ENCODE measurements around the gene DCANP1.
A peak's percentile ranks its signal among the peaks of the same experiment; 100 is the strongest.

DCANP1 gene

GRCh38 chr5:135433681-135434426 lies 13.3 kb downstream of the DCANP1 start:
- H3K27ac ChIP-seq, result no peak overlapping the region
- TF ChIP-seq CTCF (conservative IDR thresholded peaks at IDR 0.05) (no peak), ZFX (IDR thresholded peaks at IDR 0.05) (no peak)

GRCh38 chr5:135432113-135432512 lies 15.0 kb downstream of the DCANP1 start:
- no peak for TF ChIP-seq ZFX (IDR thresholded peaks at IDR 0.05)
- no peak for TF ChIP-seq CTCF (conservative IDR thresholded peaks at IDR 0.05)
- no peak overlapping the region for H3K27ac ChIP-seq

- no peak overlapping the region for H3K27ac ChIP-seq
- TF ChIP-seq ZFX (IDR thresholded peaks at IDR 0.05) (no peak), CTCF (conservative IDR thresholded peaks at IDR 0.05) (no peak)
Observed at GRCh38 chr5:135430135-135430437, 17.1 kb downstream of the DCANP1 start.

- no peak overlapping the region for H3K27ac ChIP-seq
- TF ChIP-seq ZFX (IDR thresholded peaks at IDR 0.05) (no peak), CTCF (conservative IDR thresholded peaks at IDR 0.05) (no peak)
Observed at GRCh38 chr5:135429301-135430134, 17.6 kb downstream of the DCANP1 start.

- TF ChIP-seq CTCF (conservative IDR thresholded peaks at IDR 0.05) (no peak), ZFX (IDR thresholded peaks at IDR 0.05) (no peak)
- no peak overlapping the region for H3K27ac ChIP-seq
Observed at GRCh38 chr5:135428586-135428985, 18.6 kb downstream of the DCANP1 start.

- TF ChIP-seq CTCF (conservative IDR thresholded peaks at IDR 0.05) (peak; percentile 88), ZFX (IDR thresholded peaks at IDR 0.05) (no peak)
Observed at GRCh38 chr5:135426102-135427082, 20.8 kb downstream of the DCANP1 start.

More at GRCh38 chr5:135426102-135427082, 20.8 kb downstream of the DCANP1 start:
- H3K27ac ChIP-seq, result no peak overlapping the region

Data from C4-2B (cell line).